HepG2 (cell line): ENCODE data around the gene ZBTB46. TPM values are rescaled to one million over a fixed set of nuclear protein-coding genes. Genes with fewer than 3 reads are reported as not detected.

Experiments used
- ATAC-seq: fragments of 200-7000 bp; cut with Tn5 transposase; 3 replicates; pipeline ENCODE4 v1.9.1; 2020; ENCODE audit warnings: mild to moderate bottlenecking, moderate library complexity
- BruUV-seq: library from RNA; stranded (reverse); fragments of 400-500 nt; replicated peaks from 2 replicates; lab custom pipeline; 2021; lab: Mats Ljungman, UMichigan
- CTCF ChIA-PET: fragments of 300-600 bp; formaldehyde crosslinking; extraction: SDS; loops from one replicate; lab custom pipeline; 2021; ENCODE audit warnings: low total read pairs, inconsistent platforms, low intra/inter-chr PET ratio; lab: Yijun Ruan, JAX
- POLR2A ChIA-PET: fragments of 350-600 bp; sonication (Branson Sonifier 250); formaldehyde crosslinking; loops from one replicate; lab custom pipeline; 2020; ENCODE audit warnings: antibody characterized with exemption, inconsistent platforms; lab: Yijun Ruan, JAX
- DNase-seq: peaks from one replicate; pipeline ENCODE4 v3.0.0-alpha.2; 2015; ENCODE audit warnings: low spot score
- FAIRE-seq: peaks from 3 replicates; lab custom pipeline; 2011; peaks lifted over from hg19 to GRCh38; lab: Jason Lieb, UNC
- H2AFZ ChIP-seq: one replicate; pipeline ENCODE4 v1.6.1; 2011; ENCODE audit warnings: low read length, inconsistent platforms
- H3K27ac ChIP-seq: fragments of 300-600 bp; 3 replicates; pipeline ENCODE4 v1.8.0; 2011; ENCODE audit warnings: mixed run types, mild to moderate bottlenecking, mixed read lengths, low read length, inconsistent platforms; ENCODE audit not compliant: insufficient read depth; ENCODE audit errors: extremely low read length
- H3K27me3 ChIP-seq, 2 experiments: fragments of 200-600 bp in 1 of 2; 2 replicates in 1 of 2; 3 replicates in 1 of 2; pipeline versions ENCODE4 v1.6.0 to v1.8.0; 2011; ENCODE audit warnings: low read length in 2 of 2, mild to moderate bottlenecking in 2 of 2, moderate library complexity in 2 of 2, inconsistent platforms in 1 of 2; ENCODE audit not compliant: insufficient read depth in 2 of 2, control insufficient read depth in 1 of 2
- H3K36me3 ChIP-seq, 2 experiments: fragments of 200-600 bp in 1 of 2; replicated peaks in 1 of 2; 2 replicates in 1 of 2; 3 replicates in 1 of 2; pipeline versions ENCODE4 v1.5.1 to v1.8.0; 2011; ENCODE audit warnings: low read length in 2 of 2, inconsistent platforms in 1 of 2; ENCODE audit not compliant: insufficient read depth in 2 of 2, control insufficient read depth in 1 of 2
- H3K4me1 ChIP-seq: 2 replicates; pipeline ENCODE4 v1.5.1; 2012; ENCODE audit warnings: low read length, inconsistent platforms; ENCODE audit not compliant: insufficient read depth
- H3K4me2 ChIP-seq: 2 replicates; pipeline ENCODE4 v1.6.0; 2011; ENCODE audit warnings: low read depth, low read length, inconsistent platforms
- H3K4me3 ChIP-seq, 3 experiments: fragments of 200-600 bp in 1 of 3; sonication (generic), shearing (Covaris generic) in 1 of 3; replicated peaks in 1 of 3; 2 replicates each; pipeline ENCODE4 v1.5.1; 2011 to 2016; ENCODE audit warnings: low read length in 3 of 3, inconsistent platforms in 2 of 3, low read depth in 2 of 3, mild to moderate bottlenecking in 2 of 3, control low read depth in 1 of 3, mixed read lengths in 1 of 3; ENCODE audit not compliant: insufficient read depth in 1 of 3
- H3K79me2 ChIP-seq: one replicate; pipeline ENCODE4 v1.6.1; 2011; ENCODE audit warnings: low read length, inconsistent platforms; ENCODE audit not compliant: insufficient read depth
- H3K9ac ChIP-seq: 2 replicates; pipeline ENCODE4 v1.6.0; 2011; ENCODE audit warnings: mild to moderate bottlenecking, low read depth, low read length, inconsistent platforms; ENCODE audit not compliant: insufficient read depth
- H3K9me3 ChIP-seq: 2 replicates; pipeline ENCODE4 v1.5.1; 2012; ENCODE audit warnings: mild to moderate bottlenecking, low read length
- H4K20me1 ChIP-seq: 2 replicates; pipeline ENCODE4 v1.6.0; 2011; ENCODE audit warnings: inconsistent platforms, mild to moderate bottlenecking, low read length, moderate library complexity; ENCODE audit not compliant: insufficient read depth
- AKAP8 ChIP-seq: sonication (generic); formaldehyde crosslinking; IDR thresholded peaks from 2 replicates; pipeline ENCODE4 v1.5.1; 2020; ENCODE audit warnings: mild to moderate bottlenecking, missing genetic modification reagents
- GPBP1L1 ChIP-seq: sonication (generic); formaldehyde crosslinking; IDR thresholded peaks from 2 replicates; pipeline ENCODE4 v1.5.0; 2020; ENCODE audit warnings: mild to moderate bottlenecking, missing genetic modification reagents
- NCOA2 ChIP-seq: sonication (generic); formaldehyde crosslinking; IDR thresholded peaks from 2 replicates; pipeline ENCODE4 v1.8.0; 2022; ENCODE audit warnings: inconsistent platforms
- NR3C1 ChIP-seq: sonication (generic); formaldehyde crosslinking; IDR thresholded peaks from 2 replicates; pipeline ENCODE4 v1.4.0; 2020; ENCODE audit warnings: missing genetic modification reagents
- POLR2G ChIP-seq: fragments of 200-400 bp; formaldehyde crosslinking; IDR thresholded peaks from 2 replicates; pipeline ENCODE4 v1.6.1; 2018; ENCODE audit warnings: mild to moderate bottlenecking, low read depth, low read length, moderate library complexity
- SOX5 ChIP-seq: IDR thresholded peaks from 2 replicates; pipeline ENCODE4 v1.6.1; 2016; ENCODE audit warnings: borderline replicate concordance
- TAF1 ChIP-seq: sonication (generic); formaldehyde crosslinking; IDR thresholded peaks from 2 replicates; pipeline ENCODE4 v1.4.0; 2020; ENCODE audit warnings: missing genetic modification reagents
- TEAD3 ChIP-seq: optimal IDR thresholded peaks from 2 replicates; pipeline ENCODE3; 2016; ENCODE audit warnings: borderline replicate concordance
- ZBTB10 ChIP-seq: sonication (generic); formaldehyde crosslinking; IDR thresholded peaks from 2 replicates; pipeline ENCODE4 v1.4.0; 2020; ENCODE audit warnings: missing genetic modification reagents, borderline replicate concordance
- ZBTB39 ChIP-seq: sonication (generic); formaldehyde crosslinking; IDR thresholded peaks from 2 replicates; pipeline ENCODE4 v1.5.0; 2020; ENCODE audit warnings: missing genetic modification reagents
- ZBTB43 ChIP-seq: sonication (generic); formaldehyde crosslinking; conservative IDR thresholded peaks from 2 replicates; pipeline ENCODE4 v1.4.0; 2020; ENCODE audit warnings: missing genetic modification reagents
- ZFYVE20 ChIP-seq: sonication (generic); formaldehyde crosslinking; IDR thresholded peaks from 2 replicates; pipeline ENCODE4 v1.8.0; 2023; ENCODE audit warnings: low read depth, mild to moderate bottlenecking, moderate library complexity, missing genetic modification reagents, borderline replicate concordance
- ZNF562 ChIP-seq: sonication (generic); formaldehyde crosslinking; IDR thresholded peaks from 2 replicates; pipeline ENCODE4 v1.8.0; 2022; ENCODE audit warnings: missing genetic modification reagents, borderline replicate concordance
- ZNF75D ChIP-seq: sonication (generic); formaldehyde crosslinking; IDR thresholded peaks from 2 replicates; pipeline ENCODE4 v1.8.1; 2023; ENCODE audit warnings: missing genetic modification reagents, mild to moderate bottlenecking, borderline replicate concordance
- ZNF770 ChIP-seq: sonication (generic); formaldehyde crosslinking; IDR thresholded peaks from 2 replicates; pipeline ENCODE4 v1.5.0; 2020; ENCODE audit warnings: mild to moderate bottlenecking, missing genetic modification reagents
- WGBS: methylation state at CpG from one replicate; pipeline ENCODE4 v1.1.6; 2017; ENCODE audit warnings: low lambda C conversion rate; 5-methylcytosine and 5-hydroxymethylcytosine counted together
- in situ Hi-C: cut with HindIII; loops from 2 replicates; pipeline ENCODE4 v1.10.0; 2017; ENCODE audit warnings: low pct_unique_long_range_greater_than_20kb; ENCODE audit not compliant: extremely low pct_ligation_motif_present
- intact Hi-C: fragments of 100-400 bp; cut with micrococcal nuclease; formaldehyde crosslinking; loops from one replicate; pipeline ENCODE4 v1.10.0; 2022; ENCODE audit not compliant: unreplicated experiment
- polyA plus RNA-seq, 8 experiments: library from polyadenylated mRNA; depleted of rRNA in 3 of 8; stranded (reverse) in 7 of 8; unstranded in 1 of 8; fragments of >200 nt; fragmentation: Illumina TruSeq in 4 of 8; extraction: Trizol in 4 of 8; gene quantifications; 2 replicates each; pipeline versions ENCODE4 v1.2.1 to v1.2.3, GENCODE V29; 2011 to 2016; ENCODE audit warnings: low read depth in 4 of 8, missing spikeins in 1 of 8, mixed read lengths in 1 of 8; ENCODE audit not compliant: insufficient read depth in 1 of 8
- total RNA-seq, 5 experiments: library from RNA; depleted of rRNA; stranded (reverse); fragments of >200 nt; fragmentation: Illumina TruSeq; extraction: Trizol; gene quantifications; 2 replicates each; pipeline ENCODE4 v1.2.3, GENCODE V29; 2016; ENCODE audit warnings: low read depth in 1 of 5

ZBTB46 gene
- total and polyA plus RNA-seq, 2 of the 13 experiments (the other 11 are each of a cell fraction or from before 2014, with no cell fraction given) = 1.6 to 13.5 TPM

- intact Hi-C loops = no loop called here
- WGBS = 95% methylated on average over 10 of the region's 13 CpGs
- peaks cover 30 to 47% of the 10 kb centered on the region in 2 experiments for H3K36me3 ChIP-seq
- no peak for TF ChIP-seq POLR2G
- TF ChIP-seq TEAD3 (CRISPR knock-in tag) = no peak
- TF ChIP-seq ZNF75D (CRISPR knock-in tag) = no peak
- TF ChIP-seq SOX5 (CRISPR knock-in tag) = no peak
- TF ChIP-seq ZNF562 = no peak
- no peak for TF ChIP-seq GPBP1L1 (CRISPR knock-in tag)
- no peak for TF ChIP-seq ZBTB10 (CRISPR knock-in tag)
- no peak for TF ChIP-seq NR3C1
- 0 out of 2 replicates have a peak, but pooled peaks have one; percentile 0 for TF ChIP-seq TAF1 (CRISPR knock-in tag)
- no peak for TF ChIP-seq NCOA2 (CRISPR knock-in tag)
- TF ChIP-seq ZBTB43 (CRISPR knock-in tag) = no peak
- no peak for TF ChIP-seq ZNF770
- TF ChIP-seq AKAP8 (CRISPR knock-in tag) = no peak
- TF ChIP-seq ZBTB39 (CRISPR knock-in tag) = no peak
- TF ChIP-seq ZFYVE20 (CRISPR knock-in tag) = no peak
Observed at GRCh38 chr20:63733117-63733516, 97.9 kb downstream of the ZBTB46 start.

More at GRCh38 chr20:63733117-63733516, 97.9 kb downstream of the ZBTB46 start:
- FAIRE-seq = no peak
- POLR2A ChIA-PET = interaction anchor here (2.7 to 7.3 kb wide), 2 partner anchors 11 to 25 kb away, joined by 9 to 190 read pairs; partner anchors contain the start of genes ARFRP1 and ZGPAT
- peaks cover 51% of the 10 kb centered on the region for H3K4me1 ChIP-seq
- no peak for ATAC-seq
- no peak for DNase-seq
- H3K9ac ChIP-seq = no peak overlapping the region
- CTCF ChIA-PET = no interaction called here
- in situ Hi-C loops = no loop called here
- H4K20me1 ChIP-seq = no peaks in the 10 kb centered on the region
- H3K4me2 ChIP-seq = no peak overlapping the region
- H3K27ac ChIP-seq = peak overlapping the region; percentile 93
- no peaks in the 10 kb centered on the region for H3K9me3 ChIP-seq
- H3K79me2 ChIP-seq = peaks cover 33% of the 10 kb centered on the region
- H3K4me3 ChIP-seq = no peak overlapping the region
- H2AFZ ChIP-seq = no peak overlapping the region
- no peaks in the 10 kb centered on the region for H3K27me3 ChIP-seq
- BruUV-seq = no TSS peak
